NCI-H2227 treated with DMSO at 0.1 percent for 48 hours (cell line): Measurements from ENCODE around the gene TUBB4B.

Experiments
- DNase-seq: peaks from one replicate; lab custom pipeline; 2025; lab: John Stamatoyannopoulos, UW

TUBB4B gene

GRCh38 chr9:137270929-137271695 is 30.0 kb downstream of the TUBB4B start:
- DNase-seq = no peak

GRCh38 chr9:137271696-137272076 is 30.6 kb downstream of the TUBB4B start:
- DNase-seq = no peak

- DNase-seq = no peak
Observed at GRCh38 chr9:137272241-137273094, 31.4 kb downstream of the TUBB4B start.

- no peak for DNase-seq
Observed at GRCh38 chr9:137273095-137273490, 32.0 kb downstream of the TUBB4B start.

- DNase-seq = no peak
Observed at GRCh38 chr9:137273611-137274320, 32.7 kb downstream of the TUBB4B start.

- DNase-seq = no peak
Observed at GRCh38 chr9:137275203-137275587, 34.1 kb downstream of the TUBB4B start.

GRCh38 chr9:137275588-137276472 is 34.7 kb downstream of the TUBB4B start:
- no peak for DNase-seq

- no peak for DNase-seq
Observed at GRCh38 chr9:137276473-137277328, 35.6 kb downstream of the TUBB4B start.

GRCh38 chr9:137277329-137278041 is 36.4 kb downstream of the TUBB4B start, which contains the start of gene TOR4A:
Gene TOR4A, plus strand, starts transcription at chr9:137277726. Its CDS starts 964 bp downstream, at chr9:137278690.
- no peak for DNase-seq

- no peak for DNase-seq
Observed at GRCh38 chr9:137278061-137278701, 37.1 kb downstream of the TUBB4B start.

GRCh38 chr9:137278721-137279711 is 37.9 kb downstream of the TUBB4B start:
- no peak for DNase-seq

- no peak for DNase-seq
Observed at GRCh38 chr9:137279741-137280473, 38.8 kb downstream of the TUBB4B start.

GRCh38 chr9:137280474-137281344 is 39.6 kb downstream of the TUBB4B start:
- no peak for DNase-seq

GRCh38 chr9:137281345-137282116 is 40.4 kb downstream of the TUBB4B start:
- DNase-seq = no peak

- DNase-seq = no peak
Observed at GRCh38 chr9:137286975-137287383, 45.9 kb downstream of the TUBB4B start.

GRCh38 chr9:137293094-137293481 is 52.0 kb downstream of the TUBB4B start:
- no peak for DNase-seq
